CD4-positive, alpha-beta T cell treated with Interleukin-4 for 4 hours (primary cell): ENCODE results near the gene ACIN1.

Experiments
- DNase-seq: peaks from one replicate; pipeline ENCODE4 v3.0.0-alpha.2; 2020

ACIN1 gene

GRCh38 chr14:23105348-23105824 is 10.4 kb upstream of the ACIN1 start:
- DNase-seq = no peak

- no peak for DNase-seq
These were observed 9.8 kb upstream of the ACIN1 start, which contains the start of gene CIROP for GRCh38 chr14:23104591-23105347. Gene CIROP, minus strand, starts transcription at chr14:23104989. Its CDS starts 69 bp downstream, at chr14:23104920.

- DNase-seq = no peak
These were observed 9.2 kb upstream of the ACIN1 start for GRCh38 chr14:23104070-23104590.

GRCh38 chr14:23103581-23103980 is 8.6 kb upstream of the ACIN1 start:
- no peak for DNase-seq

GRCh38 chr14:23102801-23103200 is 7.9 kb upstream of the ACIN1 start:
- no peak for DNase-seq

GRCh38 chr14:23101986-23102625 is 7.2 kb upstream of the ACIN1 start:
- DNase-seq = no peak

GRCh38 chr14:23101213-23101970 is 6.5 kb upstream of the ACIN1 start:
- no peak for DNase-seq

GRCh38 chr14:23099212-23099861 is 4.4 kb upstream of the ACIN1 start:
- no peak for DNase-seq

- DNase-seq = no peak
These were observed 2.9 kb upstream of the ACIN1 start for GRCh38 chr14:23097786-23098185.

- peak; percentile 99 for DNase-seq
These were observed 516 bp upstream of the ACIN1 start, which contains the start of gene C14orf119 for GRCh38 chr14:23095196-23096108. Gene C14orf119, plus strand, starts transcription at chr14:23095505. Its CDS starts 2,154 bp downstream, at chr14:23097659.

- no peak for DNase-seq
These were observed 808 bp downstream of the ACIN1 start for GRCh38 chr14:23093991-23094665.

GRCh38 chr14:23093526-23093925 is 1.4 kb downstream of the ACIN1 start:
- no peak for DNase-seq

GRCh38 chr14:23093104-23093503 is 1.8 kb downstream of the ACIN1 start:
- no peak for DNase-seq

- DNase-seq = no peak
These were observed 3.4 kb downstream of the ACIN1 start for GRCh38 chr14:23091294-23092225.

GRCh38 chr14:23090254-23090636 is 4.7 kb downstream of the ACIN1 start:
- no peak for DNase-seq

GRCh38 chr14:23089498-23090253 is 5.3 kb downstream of the ACIN1 start:
- DNase-seq = no peak

- no peak for DNase-seq
These were observed 8.4 kb downstream of the ACIN1 start for GRCh38 chr14:23086565-23086964.

GRCh38 chr14:23085458-23085857 is 9.5 kb downstream of the ACIN1 start:
- no peak for DNase-seq

GRCh38 chr14:23080474-23080873 is 14.5 kb downstream of the ACIN1 start:
- no peak for DNase-seq
